Liver (tissue), 9 donors: ENCODE data around the gene KRT25. TPM values are rescaled to one million over a fixed set of nuclear protein-coding genes. Genes with fewer than 3 reads are reported as not detected.

Experiments used
- DNase-seq: peaks from one replicate; pipeline ENCODE4 v3.0.0-alpha.2; 2017; ENCODE audit warnings: low spot score
- H3K27ac ChIP-seq, 2 donors: one replicate each; pipeline ENCODE4 v1.7.0; 2013; ENCODE audit warnings: inconsistent platforms in 2 of 2, low read length in 2 of 2, control low read depth in 1 of 2, low read depth in 1 of 2, mild to moderate bottlenecking in 1 of 2
- H3K27me3 ChIP-seq, 4 donors: one replicate each; pipeline versions ENCODE4 v1.6.1 to v1.7.0; 2013; ENCODE audit warnings: low read length in 3 of 4, inconsistent platforms in 1 of 4, mild to moderate bottlenecking in 1 of 4, moderate library complexity in 1 of 4; ENCODE audit not compliant: control insufficient read depth in 4 of 4, insufficient read depth in 4 of 4
- H3K36me3 ChIP-seq, 4 donors: one replicate each; pipeline versions ENCODE4 v1.6.1 to v1.7.0; 2013; ENCODE audit warnings: low read length in 3 of 4, mild to moderate bottlenecking in 3 of 4, low read depth in 1 of 4, moderate library complexity in 1 of 4; ENCODE audit not compliant: control insufficient read depth in 4 of 4, insufficient read depth in 3 of 4
- H3K4me1 ChIP-seq, 4 donors: one replicate each; pipeline versions ENCODE4 v1.6.1 to v1.7.0; 2013; ENCODE audit warnings: low read length in 3 of 4, mild to moderate bottlenecking in 3 of 4, moderate library complexity in 1 of 4; ENCODE audit not compliant: control insufficient read depth in 4 of 4, insufficient read depth in 4 of 4
- H3K4me3 ChIP-seq, 3 donors: one replicate each; pipeline versions ENCODE4 v1.6.1 to v1.7.0; 2013; ENCODE audit warnings: low read length in 3 of 3, control low read depth in 1 of 3, low read depth in 1 of 3, mild to moderate bottlenecking in 1 of 3
- H3K9ac ChIP-seq, 2 donors: one replicate each; pipeline ENCODE4 v1.7.0; 2013; ENCODE audit warnings: low read length in 2 of 2, mild to moderate bottlenecking in 2 of 2, moderate library complexity in 2 of 2, control low read depth in 1 of 2, low read depth in 1 of 2
- H3K9me3 ChIP-seq, 4 donors: one replicate each; pipeline versions ENCODE4 v1.6.1 to v1.7.0; 2013; ENCODE audit warnings: low read length in 3 of 4; ENCODE audit not compliant: control insufficient read depth in 4 of 4
- ATF3 ChIP-seq: IDR thresholded peaks from 2 replicates; pipeline ENCODE4 v1.6.1; 2016; ENCODE audit warnings: antibody characterized with exemption
- CTCF ChIP-seq: fragments of 150-350 bp; IDR thresholded peaks from 2 replicates; pipeline ENCODE4 v1.5.1; 2017; ENCODE audit warnings: improper control_type of control experiment, low read depth, low read length; ENCODE audit not compliant: missing input control
- EGR1 ChIP-seq, 2 donors: IDR thresholded peaks; 2 replicates each; pipeline ENCODE4 v1.6.1; 2016 to 2018; ENCODE audit warnings: antibody characterized with exemption in 2 of 2, low read depth in 2 of 2
- FOXA1 ChIP-seq: IDR thresholded peaks from 2 replicates; pipeline ENCODE4 v1.6.1; 2016; ENCODE audit warnings: antibody characterized with exemption
- FOXA2 ChIP-seq: IDR thresholded peaks from 2 replicates; pipeline ENCODE4 v1.6.1; 2016; ENCODE audit warnings: antibody characterized with exemption
- GABPA ChIP-seq, 2 donors: IDR thresholded peaks in 1 of 2; conservative IDR thresholded peaks in 1 of 2; 2 replicates each; pipeline ENCODE4 v1.6.1; 2016; ENCODE audit warnings: antibody characterized with exemption in 2 of 2, mild to moderate bottlenecking in 1 of 2, moderate library complexity in 1 of 2
- HNF4A ChIP-seq, 2 donors: conservative IDR thresholded peaks; 2 replicates each; pipeline ENCODE4 v1.6.1; 2016; ENCODE audit warnings: antibody characterized with exemption in 2 of 2, mild to moderate bottlenecking in 2 of 2
- HNF4G ChIP-seq: IDR thresholded peaks from 2 replicates; pipeline ENCODE4 v1.6.1; 2016; ENCODE audit warnings: antibody characterized with exemption
- JUND ChIP-seq, 2 donors: IDR thresholded peaks; 2 replicates each; pipeline ENCODE4 v1.6.1; 2016; ENCODE audit warnings: antibody characterized with exemption in 2 of 2
- MAX ChIP-seq: IDR thresholded peaks from 2 replicates; pipeline ENCODE4 v1.6.1; 2016; ENCODE audit warnings: antibody characterized with exemption
- NR2F2 ChIP-seq: IDR thresholded peaks from 2 replicates; pipeline ENCODE4 v1.6.1; 2016; ENCODE audit warnings: antibody characterized with exemption
- RAD21 ChIP-seq, 2 donors: IDR thresholded peaks; 2 replicates each; pipeline ENCODE4 v1.6.1; 2016; ENCODE audit warnings: antibody characterized with exemption in 2 of 2, mild to moderate bottlenecking in 2 of 2
- REST ChIP-seq: IDR thresholded peaks from 2 replicates; pipeline ENCODE4 v1.6.1; 2016; ENCODE audit warnings: antibody characterized with exemption, mild to moderate bottlenecking
- RXRA ChIP-seq, 2 donors: IDR thresholded peaks; 2 replicates each; pipeline ENCODE4 v1.6.1; 2017 to 2018; ENCODE audit warnings: antibody characterized with exemption in 2 of 2, mild to moderate bottlenecking in 1 of 2
- SP1 ChIP-seq: IDR thresholded peaks from 2 replicates; pipeline ENCODE4 v1.6.1; 2018; ENCODE audit warnings: antibody characterized with exemption, mild to moderate bottlenecking
- TAF1 ChIP-seq: conservative IDR thresholded peaks from 2 replicates; pipeline ENCODE4 v1.6.1; 2016; ENCODE audit warnings: antibody characterized with exemption, mild to moderate bottlenecking
- YY1 ChIP-seq: IDR thresholded peaks from 2 replicates; pipeline ENCODE4 v1.6.1; 2016; ENCODE audit warnings: antibody characterized with exemption, mild to moderate bottlenecking
- WGBS: extraction: QIAGEN DNeasy Blood & Tissue Kit; methylation state at CpG from one replicate; pipeline ENCODE4 v1.1.7; 2013; 5-methylcytosine and 5-hydroxymethylcytosine counted together
- polyA plus RNA-seq, 2 donors: library from polyadenylated mRNA; stranded (reverse) in 1 of 2; unstranded in 1 of 2; fragments of 200-250 nt in 1 of 2; fragments of >200 nt in 1 of 2; fragmentation: Nextera tagmentation in 1 of 2; extraction: Ambion mirVana in 1 of 2; gene quantifications; one replicate each; pipeline versions ENCODE4 v1.2.1 to v1.2.3, GENCODE V29; 2013 to 2015
- total RNA-seq, 2 donors: library from RNA; depleted of rRNA; stranded (reverse); fragments of >200 nt; gene quantifications; one replicate each; pipeline ENCODE4 v1.2.3, GENCODE V29; 2014
- TF ChIP-seq, protein P1 (sequence below): IDR thresholded peaks from 2 replicates; pipeline ENCODE4 v1.6.1; 2016; ENCODE audit warnings: antibody characterized with exemption
- donor health status: healthy.
- donor health status: healthy.
- donor health status: healthy.
- donor health status: healthy.
- donor health status: healthy.

KRT25 gene
- total and polyA plus RNA-seq, 4 donors, result not detected

DNA sequence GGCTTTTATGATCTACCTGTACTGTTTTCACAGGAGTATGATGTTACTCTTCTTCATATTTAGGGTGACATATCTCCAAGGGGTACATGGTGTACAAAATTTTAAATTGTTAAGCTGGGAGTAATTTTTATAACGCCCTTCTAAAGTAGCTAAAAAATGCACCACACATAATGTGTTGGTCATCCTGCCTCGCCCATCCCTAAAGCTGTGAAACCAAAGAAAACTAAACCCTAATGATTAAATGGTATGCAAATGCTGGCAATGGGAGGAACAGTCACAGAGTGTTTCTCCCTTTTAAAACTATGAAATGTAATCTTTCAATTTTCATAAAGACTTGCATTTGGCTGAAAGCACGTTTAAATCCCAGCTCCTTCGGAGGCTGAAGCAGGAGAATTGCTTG is 49.5 kb downstream of the KRT25 start:
- TF ChIP-seq RAD21 (IDR thresholded peaks at IDR 0.05), result no peak
- no peak for TF ChIP-seq MAX
- TF ChIP-seq, protein P1, sequence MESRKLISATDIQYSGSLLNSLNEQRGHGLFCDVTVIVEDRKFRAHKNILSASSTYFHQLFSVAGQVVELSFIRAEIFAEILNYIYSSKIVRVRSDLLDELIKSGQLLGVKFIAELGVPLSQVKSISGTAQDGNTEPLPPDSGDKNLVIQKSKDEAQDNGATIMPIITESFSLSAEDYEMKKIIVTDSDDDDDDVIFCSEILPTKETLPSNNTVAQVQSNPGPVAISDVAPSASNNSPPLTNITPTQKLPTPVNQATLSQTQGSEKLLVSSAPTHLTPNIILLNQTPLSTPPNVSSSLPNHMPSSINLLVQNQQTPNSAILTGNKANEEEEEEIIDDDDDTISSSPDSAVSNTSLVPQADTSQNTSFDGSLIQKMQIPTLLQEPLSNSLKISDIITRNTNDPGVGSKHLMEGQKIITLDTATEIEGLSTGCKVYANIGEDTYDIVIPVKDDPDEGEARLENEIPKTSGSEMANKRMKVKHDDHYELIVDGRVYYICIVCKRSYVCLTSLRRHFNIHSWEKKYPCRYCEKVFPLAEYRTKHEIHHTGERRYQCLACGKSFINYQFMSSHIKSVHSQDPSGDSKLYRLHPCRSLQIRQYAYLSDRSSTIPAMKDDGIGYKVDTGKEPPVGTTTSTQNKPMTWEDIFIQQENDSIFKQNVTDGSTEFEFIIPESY, result no peak
- no peak for TF ChIP-seq EGR1 (IDR thresholded peaks at IDR 0.05; ENCODE audit: low read depth in 2 of 2)
- TF ChIP-seq FOXA1, result no peak
- TF ChIP-seq JUND (IDR thresholded peaks at IDR 0.05), result no peak
- TF ChIP-seq GABPA (IDR thresholded peaks at IDR 0.05 in 1 of 2, conservative IDR thresholded peaks at IDR 0.05 in 1 of 2), result no peak
- no peak for TF ChIP-seq REST
- TF ChIP-seq ATF3, result no peak
- no peak for TF ChIP-seq SP1
- no peak for TF ChIP-seq CTCF
- TF ChIP-seq TAF1, result no peak
- TF ChIP-seq NR2F2, result no peak
- TF ChIP-seq RXRA (IDR thresholded peaks at IDR 0.05), result no peak
- no peak for TF ChIP-seq FOXA2
- no peak for TF ChIP-seq YY1
- TF ChIP-seq HNF4A (conservative IDR thresholded peaks at IDR 0.05), result no peak
- no peak for TF ChIP-seq HNF4G
- no peak for DNase-seq
- WGBS, result 75% methylated on average over 4 of the region's 4 CpGs
- Histone ChIP-seq H3K4me3 (no peak overlapping the region), H3K9me3 (no peaks in the 10 kb centered on the region), H3K27me3 (no peaks in the 10 kb centered on the region), H3K9ac (no peak overlapping the region), H3K4me1 (peaks cover 0 to 1% (median 0%) of the 10 kb centered on the region in 4 donors), H3K27ac (no peak overlapping the region), H3K36me3 (no peaks in the 10 kb centered on the region)
